HG02759 (cell line): ENCODE data around the gene DNAI4.
"Not testable (repeated sequence)": the region's sequence is repeated elsewhere in the genome, so short reads cannot be mapped to it uniquely, and the experiment has no call there.

Source experiments
- ATAC-seq: cut with Tn5 transposase; IDR thresholded peaks from one replicate; pipeline ENCODE4 v1.9.1; 2021; ENCODE audit warnings: mild to moderate bottlenecking, moderate library complexity; ENCODE audit not compliant: unreplicated experiment

DNAI4 gene, protein sequence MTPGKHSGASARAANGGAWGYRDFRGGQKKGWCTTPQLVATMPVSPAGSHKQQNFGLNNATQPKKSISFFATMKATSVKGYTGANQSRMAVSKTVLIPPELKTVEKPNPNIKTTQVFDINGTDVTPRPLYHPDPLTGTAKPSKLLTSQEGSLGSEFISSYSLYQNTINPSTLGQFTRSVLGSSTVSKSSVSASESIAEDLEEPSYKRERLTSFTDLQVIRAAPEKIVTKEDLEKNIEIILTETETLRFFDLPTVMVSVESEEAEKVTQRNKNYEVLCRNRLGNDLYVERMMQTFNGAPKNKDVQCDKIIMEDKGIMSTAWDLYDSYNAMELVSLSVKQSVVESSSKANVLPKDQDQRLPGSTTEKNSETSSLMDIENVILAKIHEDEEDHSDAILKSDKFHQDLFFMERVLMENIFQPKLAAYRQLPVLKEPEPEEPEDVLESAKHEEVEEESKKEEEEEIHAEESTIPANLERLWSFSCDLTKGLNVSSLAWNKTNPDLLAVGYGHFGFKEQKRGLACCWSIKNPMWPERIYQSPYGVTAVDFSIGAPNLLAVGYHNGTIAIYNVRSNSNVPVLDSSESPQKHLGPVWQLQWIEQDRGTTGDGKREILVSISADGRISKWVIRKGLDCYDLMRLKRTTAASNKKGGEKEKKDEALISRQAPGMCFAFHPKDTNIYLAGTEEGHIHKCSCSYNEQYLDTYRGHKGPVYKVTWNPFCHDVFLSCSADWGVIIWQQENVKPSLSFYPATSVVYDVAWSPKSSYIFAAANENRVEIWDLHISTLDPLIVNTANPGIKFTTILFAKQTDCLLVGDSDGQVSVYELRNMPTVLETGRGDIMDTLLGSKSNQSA

GRCh38 chr1:66924756-66925557, at the start of gene DNAI4, which contains the start of gene MIER1:
Gene DNAI4 (minus strand): TSS chr1:66924856. CDS start chr1:66924831, 25 bp downstream.
Gene MIER1 (plus strand): TSS chr1:66924990. CDS start chr1:66925029, 39 bp downstream.
- ATAC-seq = peak; percentile 95

- ATAC-seq = no peak
Measured at GRCh38 chr1:66968574-66968973, 43.9 kb upstream of the DNAI4 start.

DNA sequence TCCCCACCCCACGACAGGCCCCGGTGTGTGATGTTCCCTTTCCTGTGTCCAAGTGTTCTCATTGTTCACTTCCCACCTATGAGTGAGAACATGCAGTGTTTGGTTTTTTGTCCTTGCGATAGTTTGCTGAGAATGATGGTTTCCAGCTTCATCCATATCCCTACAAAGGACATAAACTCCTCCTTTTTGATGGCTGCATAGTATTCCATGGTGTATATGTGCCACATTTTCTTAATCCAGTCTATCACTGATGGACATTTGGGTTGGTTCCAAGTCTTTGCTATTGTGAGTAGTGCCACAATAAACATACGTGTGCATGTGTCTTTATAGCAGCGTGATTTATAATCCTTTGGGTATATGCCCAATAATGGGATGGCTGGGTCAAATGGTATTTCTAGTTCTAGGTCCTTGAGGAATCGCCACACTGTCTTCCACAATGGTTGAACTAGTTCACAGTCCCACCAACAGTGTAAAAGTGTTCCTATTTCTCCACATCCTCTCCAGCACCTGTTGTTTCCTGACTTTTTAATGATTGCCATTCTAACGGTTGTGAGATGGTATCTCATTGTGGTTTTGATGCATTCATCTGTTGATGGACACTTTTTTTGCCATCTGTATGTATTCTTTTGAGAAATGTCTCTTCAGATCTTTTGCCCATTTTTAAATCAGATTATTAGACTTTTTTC, 41.7 kb upstream of the DNAI4 start:
- ATAC-seq = not testable (repeated sequence)

DNA sequence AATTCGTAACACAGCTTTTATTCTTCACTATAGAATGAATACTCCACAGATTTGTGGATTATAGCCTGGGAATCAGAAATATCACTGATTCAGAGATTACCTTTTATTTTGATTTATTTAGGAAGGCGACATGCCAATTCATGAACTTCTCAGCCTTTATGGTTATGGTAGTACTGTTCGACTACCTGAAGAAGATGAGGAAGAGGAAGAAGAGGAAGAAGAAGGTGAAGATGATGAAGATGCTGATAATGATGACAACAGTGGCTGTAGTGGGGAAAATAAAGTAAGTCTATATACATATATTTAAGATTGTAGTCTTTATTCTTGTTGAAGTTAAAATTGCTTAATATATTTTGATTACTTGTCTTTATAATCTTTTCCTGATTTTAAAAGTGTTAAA, 33.3 kb upstream of the DNAI4 start:
- no peak for ATAC-seq

DNA sequence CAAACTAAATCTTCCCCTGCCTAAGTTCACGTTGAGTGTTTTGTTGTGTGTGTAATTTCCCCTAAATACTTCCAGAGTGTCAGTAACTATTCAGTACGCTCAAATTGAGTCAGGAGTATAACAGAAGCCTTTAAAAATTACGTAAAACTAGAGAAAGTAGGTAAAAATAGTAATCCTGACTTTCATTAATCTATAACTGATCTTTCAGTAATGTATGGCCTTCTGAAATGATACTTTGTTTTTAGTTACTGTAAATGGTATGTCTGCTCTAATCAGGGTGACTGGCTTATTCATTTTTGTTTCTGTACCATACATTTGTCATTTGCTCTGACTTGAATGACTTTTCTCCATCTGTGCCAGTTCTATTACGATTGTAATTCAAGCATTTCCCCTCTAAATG, 29.6 kb upstream of the DNAI4 start:
- peak; percentile 91 for ATAC-seq

DNA sequence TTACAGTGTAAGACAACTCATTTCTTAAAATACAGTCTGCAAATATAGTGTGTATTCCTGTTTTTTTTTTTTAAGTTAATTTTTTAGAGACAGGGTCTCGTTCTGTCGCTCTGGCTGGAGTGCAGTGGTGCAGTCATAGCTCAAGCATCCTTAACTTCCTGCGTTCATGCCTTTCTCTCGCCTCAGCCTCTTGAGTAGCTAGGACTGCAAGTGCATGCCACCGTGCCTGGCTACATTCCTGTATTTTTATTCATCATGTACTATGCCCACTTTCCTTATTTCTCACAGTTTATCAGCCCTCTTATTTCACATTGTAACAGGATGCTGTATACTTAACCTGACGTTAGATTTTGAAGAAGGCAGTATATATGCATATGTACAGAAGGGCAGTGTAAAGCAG, 26.9 kb upstream of the DNAI4 start:
- no peak for ATAC-seq

- no peak for ATAC-seq
Measured at GRCh38 chr1:66947267-66947666, 22.6 kb upstream of the DNAI4 start.

DNA sequence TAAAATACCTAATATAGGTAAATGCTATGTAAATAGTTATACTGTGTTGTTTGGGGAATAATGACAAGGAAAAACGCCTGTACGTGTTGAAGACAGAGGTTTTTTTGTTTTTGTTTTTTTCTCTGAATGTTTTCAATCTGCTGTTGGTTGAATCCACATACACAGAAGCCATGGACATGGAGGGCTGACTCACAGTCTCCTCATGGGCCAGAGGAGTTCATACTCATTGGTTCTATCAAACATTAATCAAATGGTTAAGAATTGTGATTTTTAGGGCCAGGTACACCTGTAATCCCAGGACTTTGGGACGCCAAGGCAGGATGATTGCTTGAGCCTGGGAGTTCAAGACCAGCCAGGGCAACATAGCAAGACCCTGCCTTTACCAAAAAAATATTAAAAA, 20.7 kb upstream of the DNAI4 start:
- no peak for ATAC-seq

DNA sequence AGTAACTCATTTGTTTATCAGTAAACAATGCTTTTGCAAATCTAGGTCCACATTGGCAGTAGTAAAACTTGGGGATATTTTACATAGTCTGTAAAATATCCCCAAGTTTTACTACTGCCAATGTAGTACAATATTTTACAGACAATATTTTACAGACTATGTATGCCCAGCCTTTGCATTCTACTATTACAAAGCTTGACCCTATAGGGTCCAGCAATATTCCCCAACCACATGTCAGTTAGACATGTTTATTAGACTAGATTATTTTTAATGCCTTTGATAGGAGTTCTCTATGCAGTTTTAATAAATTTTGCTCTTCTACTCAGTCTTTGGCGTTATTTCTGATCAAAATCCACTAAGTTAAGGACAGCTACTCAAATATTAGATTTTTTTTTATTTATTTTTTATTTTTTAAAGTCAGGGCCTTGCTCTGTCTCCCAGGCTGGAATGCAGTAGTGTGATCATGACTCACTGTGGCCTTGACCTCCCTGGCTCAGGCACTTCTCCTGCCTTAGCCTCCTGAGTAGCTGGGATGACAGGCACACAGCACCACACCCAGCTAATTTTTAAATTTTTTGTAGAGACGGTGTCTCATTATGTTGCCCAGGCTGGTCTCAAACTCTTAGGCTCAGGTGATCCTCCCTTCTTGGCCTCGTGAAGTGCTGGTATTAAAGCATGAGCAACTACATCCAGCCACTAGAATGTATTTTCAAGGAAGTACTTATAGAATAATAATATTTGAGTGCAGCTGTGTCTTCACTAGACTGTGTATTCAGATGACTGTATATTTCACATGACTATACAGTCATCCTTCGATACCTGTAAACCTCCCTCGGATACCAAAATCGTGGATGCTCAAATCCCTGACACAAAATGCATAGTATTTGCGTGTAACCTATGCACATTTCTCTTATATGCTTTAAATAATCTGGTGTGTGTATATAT, 19.9 kb upstream of the DNAI4 start:
- ATAC-seq = no peak

GRCh38 chr1:66943361-66943969, 18.8 kb upstream of the DNAI4 start:
- ATAC-seq = no peak

DNA sequence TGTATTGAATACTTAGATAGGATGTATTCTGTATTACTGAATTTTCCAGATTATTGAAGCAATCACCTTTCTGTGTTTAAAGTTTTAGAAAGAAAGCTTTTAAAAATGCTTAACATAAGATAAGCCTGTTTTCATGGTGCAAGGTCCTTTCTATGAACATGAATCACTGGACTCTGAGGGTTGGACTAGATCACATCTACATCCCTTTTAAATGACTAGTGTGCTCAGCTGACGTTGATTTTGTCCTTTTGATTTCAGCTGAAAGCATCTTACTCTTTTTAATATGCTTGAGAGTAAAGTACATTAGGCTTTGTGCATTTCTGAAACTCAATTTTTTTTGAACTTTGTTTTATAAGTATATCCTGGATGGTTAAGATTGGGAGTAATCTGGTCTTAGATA, 16.3 kb upstream of the DNAI4 start:
- no peak for ATAC-seq

DNA sequence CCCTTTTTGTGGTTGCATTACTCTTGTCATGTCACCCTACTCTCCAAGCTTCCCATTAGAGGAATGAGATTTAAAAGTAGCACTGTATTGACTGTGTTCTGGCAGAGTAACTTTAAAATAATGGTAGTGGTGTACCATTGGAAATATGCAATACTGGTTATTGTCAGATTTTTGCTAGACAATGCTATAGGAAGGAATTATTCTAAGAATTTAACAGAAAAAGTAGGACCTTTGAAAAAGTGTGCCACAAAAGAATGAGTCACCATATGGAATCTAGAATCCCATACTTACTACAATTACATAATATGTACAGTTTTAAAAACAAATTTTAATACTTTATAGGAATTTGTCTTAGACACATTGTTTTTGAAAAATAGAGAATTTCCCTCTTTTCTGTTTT, 14.0 kb upstream of the DNAI4 start:
- ATAC-seq = no peak

DNA sequence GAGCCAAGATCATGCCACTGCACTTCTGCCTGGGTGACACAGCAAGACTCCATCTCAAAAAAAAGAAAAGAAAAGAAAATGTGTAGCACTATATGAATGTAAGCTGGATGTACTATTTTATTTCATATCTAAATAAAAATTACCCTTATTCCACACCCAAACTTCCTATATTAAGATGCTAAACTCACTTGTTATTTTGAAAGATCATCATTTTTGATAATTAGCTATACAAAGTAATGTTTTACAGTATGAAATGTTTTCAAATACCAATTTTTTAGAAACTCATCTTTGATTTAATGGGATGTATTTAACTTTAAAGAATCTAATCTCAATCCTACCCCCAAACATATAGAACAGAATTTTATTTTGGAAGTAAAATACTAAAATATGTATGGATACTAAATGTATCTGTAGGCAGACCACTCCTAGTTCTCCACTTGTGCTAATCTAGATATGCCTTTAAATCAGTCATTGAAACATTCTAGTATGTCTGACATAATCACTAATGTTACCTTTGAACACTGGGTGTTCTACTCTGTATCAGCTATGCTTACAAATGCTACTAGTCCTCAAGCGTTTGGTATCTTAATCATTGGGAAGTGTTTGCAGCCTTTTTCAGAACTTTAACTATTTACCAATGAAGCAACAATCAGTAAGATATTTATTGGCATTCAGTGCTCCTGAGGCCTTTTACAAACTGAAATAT, 13.0 kb upstream of the DNAI4 start:
- no peak for ATAC-seq

- ATAC-seq = no peak
Measured at GRCh38 chr1:66933887-66934700, 9.4 kb upstream of the DNAI4 start.

- ATAC-seq = no peak
Measured at GRCh38 chr1:66932291-66932690, 7.6 kb upstream of the DNAI4 start.

DNA sequence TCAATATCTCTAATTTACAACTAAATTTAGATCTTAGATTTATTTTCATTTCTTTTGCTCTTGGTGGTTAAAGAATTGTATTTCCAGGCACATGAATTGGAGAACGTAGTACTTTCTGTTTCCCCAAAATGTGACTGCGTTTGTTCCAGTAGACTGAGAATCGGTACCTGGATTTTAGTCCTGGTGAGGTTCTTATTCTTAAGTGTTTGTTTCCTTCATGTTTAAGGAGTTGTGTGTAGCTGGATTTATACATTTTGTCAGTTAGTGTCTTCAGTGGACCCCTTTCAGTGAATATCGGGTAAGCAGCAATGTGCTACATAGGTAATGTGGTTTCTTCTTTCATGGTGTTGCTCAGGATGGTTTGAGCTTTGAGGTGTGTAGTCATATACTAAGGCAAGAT, 6.9 kb upstream of the DNAI4 start:
- no peak for ATAC-seq

DNA sequence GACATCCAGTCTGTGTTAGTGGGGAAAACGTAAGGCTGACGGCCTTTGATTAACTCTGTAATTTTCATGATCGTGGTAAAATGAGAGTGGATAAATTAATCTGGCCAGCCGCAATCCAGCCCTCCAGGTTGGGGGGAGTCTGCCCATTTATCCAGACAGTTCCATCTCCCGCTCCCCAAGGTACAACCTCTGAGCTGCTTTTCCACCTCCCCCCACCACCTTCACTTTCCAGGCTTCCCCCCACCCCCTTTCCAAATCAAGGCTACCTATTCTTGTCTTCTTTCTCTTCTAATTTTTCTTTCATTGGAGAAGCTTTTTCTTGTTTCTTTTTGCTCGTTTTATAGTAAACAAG, 6.1 kb upstream of the DNAI4 start:
- ATAC-seq = no peak
